Suprapubic skin (tissue), 4 donors: ENCODE measurements around the gene STK24. TPM values are rescaled to one million over a fixed set of nuclear protein-coding genes. Genes with fewer than 3 reads are reported as not detected.

Experiments used
- DNase-seq, 2 donors: peaks; one replicate each; pipeline ENCODE4 v3.0.0-alpha.2; 2019; ENCODE audit warnings: low spot score in 2 of 2
- H3K27ac ChIP-seq: fragments of 200-600 bp; sonication (generic); one replicate; pipeline ENCODE4 v1.5.1; 2019
- H3K27me3 ChIP-seq: fragments of 200-600 bp; sonication (generic); one replicate; pipeline ENCODE4 v1.5.1; 2019
- H3K36me3 ChIP-seq: fragments of 200-600 bp; sonication (generic); one replicate; pipeline ENCODE4 v1.5.1; 2019
- H3K4me1 ChIP-seq: fragments of 200-600 bp; sonication (generic); one replicate; pipeline ENCODE4 v1.5.1; 2019
- H3K4me3 ChIP-seq: fragments of 200-600 bp; sonication (generic); one replicate; pipeline ENCODE4 v1.5.1; 2019; ENCODE audit warnings: mild to moderate bottlenecking
- H3K9me3 ChIP-seq: fragments of 200-600 bp; sonication (generic); one replicate; pipeline ENCODE4 v1.5.1; 2019
- EP300 ChIP-seq: sonication (generic); formaldehyde crosslinking; IDR thresholded peaks from one replicate; pipeline ENCODE4 v1.6.1; 2017; ENCODE audit warnings: antibody characterized with exemption
- POLR2A ChIP-seq, 2 donors: fragments of 450-650 bp; IDR thresholded peaks; one replicate each; pipeline ENCODE4 v1.6.1; 2017; ENCODE audit warnings: antibody characterized with exemption in 2 of 2, mild to moderate bottlenecking in 2 of 2, moderate library complexity in 2 of 2
- POLR2AphosphoS5 ChIP-seq, 3 donors: sonication (generic); formaldehyde crosslinking; IDR thresholded peaks; one replicate each; pipeline ENCODE4 v1.6.1; 2017; ENCODE audit warnings: antibody characterized with exemption in 3 of 3
- WGBS: methylation state at CpG from one replicate; pipeline ENCODE4 v1.1.5; 2018; 5-methylcytosine and 5-hydroxymethylcytosine counted together
- total RNA-seq, 4 donors: library from RNA; depleted of rRNA; stranded (reverse); fragments of >200 nt; gene quantifications; one replicate each; pipeline ENCODE4 v1.1.0, GENCODE V29; 2016
- TF ChIP-seq, protein P1 (sequence below), 2 donors: fragments of 200-600 bp in 1 of 2; fragments of 450-650 bp in 1 of 2; sonication (generic) in 1 of 2; IDR thresholded peaks; one replicate each; pipeline ENCODE4 v1.5.1; 2016 to 2019; ENCODE audit warnings: antibody characterized with exemption in 2 of 2, mild to moderate bottlenecking in 1 of 2, moderate library complexity in 1 of 2

The STK24 gene
- total RNA-seq, 4 donors from 2014 or later: 132 to 200 (median 176) TPM

GRCh38 chr13:98500963-98501421 lies 75.9 kb downstream of the STK24 start:
- Histone ChIP-seq H3K4me3 (no peak overlapping the region), H3K36me3 (peaks cover 16% of the 10 kb centered on the region), H3K9me3 (no peaks in the 10 kb centered on the region), H3K27me3 (no peaks in the 10 kb centered on the region), H3K4me1 (peaks cover 89% of the 10 kb centered on the region), H3K27ac (no peak overlapping the region)
- TF ChIP-seq, protein P1, sequence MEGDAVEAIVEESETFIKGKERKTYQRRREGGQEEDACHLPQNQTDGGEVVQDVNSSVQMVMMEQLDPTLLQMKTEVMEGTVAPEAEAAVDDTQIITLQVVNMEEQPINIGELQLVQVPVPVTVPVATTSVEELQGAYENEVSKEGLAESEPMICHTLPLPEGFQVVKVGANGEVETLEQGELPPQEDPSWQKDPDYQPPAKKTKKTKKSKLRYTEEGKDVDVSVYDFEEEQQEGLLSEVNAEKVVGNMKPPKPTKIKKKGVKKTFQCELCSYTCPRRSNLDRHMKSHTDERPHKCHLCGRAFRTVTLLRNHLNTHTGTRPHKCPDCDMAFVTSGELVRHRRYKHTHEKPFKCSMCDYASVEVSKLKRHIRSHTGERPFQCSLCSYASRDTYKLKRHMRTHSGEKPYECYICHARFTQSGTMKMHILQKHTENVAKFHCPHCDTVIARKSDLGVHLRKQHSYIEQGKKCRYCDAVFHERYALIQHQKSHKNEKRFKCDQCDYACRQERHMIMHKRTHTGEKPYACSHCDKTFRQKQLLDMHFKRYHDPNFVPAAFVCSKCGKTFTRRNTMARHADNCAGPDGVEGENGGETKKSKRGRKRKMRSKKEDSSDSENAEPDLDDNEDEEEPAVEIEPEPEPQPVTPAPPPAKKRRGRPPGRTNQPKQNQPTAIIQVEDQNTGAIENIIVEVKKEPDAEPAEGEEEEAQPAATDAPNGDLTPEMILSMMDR (IDR thresholded peaks at IDR 0.05): no peak
- no peak for TF ChIP-seq POLR2A (IDR thresholded peaks at IDR 0.05)
- no peak for TF ChIP-seq EP300
- TF ChIP-seq POLR2AphosphoS5 (IDR thresholded peaks at IDR 0.05): no peak
- 95% methylated on average over 10 of the region's 10 CpGs for WGBS
- peak in 1 of 2 donors; percentile 40 for DNase-seq

DNA sequence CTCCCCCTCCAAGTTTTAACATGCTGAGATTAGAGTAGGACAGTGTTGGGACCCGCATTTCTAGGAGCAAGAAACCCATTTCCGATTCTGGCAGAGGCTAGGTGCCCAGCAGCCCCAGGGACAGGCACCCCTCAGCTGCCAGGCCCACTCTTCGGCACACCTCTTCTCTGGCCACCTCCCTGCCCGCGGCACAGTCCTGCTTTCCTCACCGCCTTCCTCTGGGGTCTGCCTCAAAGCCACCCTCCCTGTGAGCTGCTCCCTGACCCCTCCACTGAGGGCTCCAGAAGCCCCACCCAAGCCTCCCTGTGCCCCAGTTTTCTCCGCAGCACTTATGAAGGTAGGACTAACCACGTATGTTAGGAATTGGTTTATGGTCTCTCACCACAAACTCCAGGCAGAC lies 79.9 kb downstream of the STK24 start:
- Histone ChIP-seq H3K4me1 (peaks cover 78% of the 10 kb centered on the region), H3K4me3 (peak overlapping the region; percentile 9), H3K36me3 (peaks cover 12% of the 10 kb centered on the region), H3K9me3 (no peaks in the 10 kb centered on the region), H3K27ac (peak overlapping the region; percentile 91), H3K27me3 (no peaks in the 10 kb centered on the region)
- 69% methylated on average over 8 of the region's 8 CpGs for whole genome bisulfite sequencing
- DNase-seq: peak in 1 of 2 donors; percentile 74
- TF ChIP-seq POLR2A (IDR thresholded peaks at IDR 0.05) (no peak), EP300 (no peak), POLR2AphosphoS5 (IDR thresholded peaks at IDR 0.05) (no peak)
- TF ChIP-seq, protein P1 (IDR thresholded peaks at IDR 0.05): no peak

- no peak for DNase-seq
- H3K27me3 ChIP-seq: no peaks in the 10 kb centered on the region
- WGBS: 27% methylated on average over 3 of the region's 3 CpGs
- peak in 2 of 3 donors; percentile 14 to 19 for TF ChIP-seq POLR2AphosphoS5 (IDR thresholded peaks at IDR 0.05)
- TF ChIP-seq, protein P1 (IDR thresholded peaks at IDR 0.05): no peak
- H3K4me1 ChIP-seq: peaks cover 73% of the 10 kb centered on the region
- peak overlapping the region; percentile 91 for H3K27ac ChIP-seq
- H3K9me3 ChIP-seq: no peaks in the 10 kb centered on the region
- H3K4me3 ChIP-seq: no peak overlapping the region
- peaks cover 12% of the 10 kb centered on the region for H3K36me3 ChIP-seq
These were observed 80.5 kb downstream of the STK24 start for GRCh38 chr13:98496479-98496791.

DNA sequence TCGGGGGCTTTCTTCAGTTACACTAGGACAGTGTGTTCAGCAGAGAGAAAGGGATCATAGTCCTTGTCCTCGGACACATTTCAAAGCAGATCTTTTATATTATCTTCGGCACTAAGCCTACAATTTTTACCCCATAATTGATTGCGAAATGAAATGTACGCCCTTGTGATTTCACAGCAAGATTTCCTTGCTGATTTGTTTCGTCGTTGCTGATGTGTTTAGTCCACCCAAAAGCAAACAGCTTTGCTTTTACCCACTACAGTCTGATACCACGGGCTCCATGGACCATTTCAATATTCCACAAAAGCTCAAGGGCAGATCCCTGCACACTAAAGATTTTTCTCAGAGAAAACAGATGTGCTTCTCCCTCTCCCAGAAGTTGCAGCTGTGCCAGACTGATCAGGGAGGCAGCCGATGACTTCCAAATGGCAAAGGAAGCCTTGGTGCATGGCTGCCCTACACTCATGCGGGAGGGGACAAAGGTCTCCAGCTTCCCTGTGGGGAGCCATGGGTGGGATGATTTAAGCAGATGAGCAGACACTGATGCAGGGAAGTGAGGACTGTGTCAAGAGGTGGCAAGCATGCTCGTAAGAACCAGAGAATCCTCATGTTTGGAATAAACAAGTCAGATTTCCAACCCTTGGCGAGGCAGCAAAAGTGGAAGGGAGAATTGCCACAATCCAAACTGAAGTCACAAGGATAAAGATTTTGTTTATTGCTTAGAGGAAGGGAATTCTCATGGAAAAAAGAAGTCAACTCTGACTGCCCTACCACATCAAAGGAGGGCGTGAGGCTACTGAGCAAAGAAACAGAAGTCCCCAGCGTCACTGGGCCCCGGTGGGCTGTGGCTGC lies 81.1 kb downstream of the STK24 start:
- peaks cover 12% of the 10 kb centered on the region for H3K36me3 ChIP-seq
- no peaks in the 10 kb centered on the region for H3K9me3 ChIP-seq
- peak overlapping the region; percentile 91 for H3K27ac ChIP-seq
- peaks cover 70% of the 10 kb centered on the region for H3K4me1 ChIP-seq
- peak; percentile 93 to 94 for DNase-seq
- H3K27me3 ChIP-seq: no peaks in the 10 kb centered on the region
- peak overlapping the region; percentile 11 for H3K4me3 ChIP-seq
- 30% methylated on average over 15 of the region's 15 CpGs for WGBS
- TF ChIP-seq EP300 (no peak), POLR2A (IDR thresholded peaks at IDR 0.05) (peak in 1 of 2 donors; percentile 22), POLR2AphosphoS5 (IDR thresholded peaks at IDR 0.05) (peak in 2 of 3 donors; percentile 17 to 74)
- TF ChIP-seq, protein P1 (IDR thresholded peaks at IDR 0.05): no peak

DNA sequence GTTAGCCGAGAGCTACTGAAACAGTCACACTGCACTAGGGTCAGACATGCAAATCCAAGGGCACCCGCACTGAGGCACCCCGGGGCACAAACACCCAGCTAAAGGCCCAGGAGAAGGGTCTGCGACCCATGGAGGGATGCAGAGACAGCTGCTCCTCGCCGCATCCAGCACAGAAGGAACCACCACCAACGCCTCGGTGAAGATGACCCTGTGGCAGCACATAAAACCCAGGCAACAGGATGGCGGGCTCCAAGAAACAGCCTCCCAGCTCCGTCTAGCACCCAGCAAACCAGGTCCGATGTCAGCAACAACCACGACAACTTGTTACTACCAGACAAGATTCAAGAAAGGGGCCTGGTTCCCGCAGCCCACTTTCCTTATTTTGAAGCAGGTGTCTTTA lies 82.1 kb downstream of the STK24 start:
- Histone ChIP-seq H3K4me3 (no peak overlapping the region), H3K27me3 (no peaks in the 10 kb centered on the region), H3K27ac (peak overlapping the region; percentile 91), H3K36me3 (peaks cover 12% of the 10 kb centered on the region), H3K9me3 (no peaks in the 10 kb centered on the region), H3K4me1 (peaks cover 72% of the 10 kb centered on the region)
- 85% methylated on average over 13 of the region's 13 CpGs for WGBS
- peak in 1 of 2 donors; percentile 59 for DNase-seq
- TF ChIP-seq POLR2A (IDR thresholded peaks at IDR 0.05): no peak
- TF ChIP-seq EP300: no peak
- TF ChIP-seq POLR2AphosphoS5 (IDR thresholded peaks at IDR 0.05): no peak
- TF ChIP-seq, protein P1 (IDR thresholded peaks at IDR 0.05): no peak
